ENCODE data around the gene NXPE2.
"Not testable (repeated sequence)": the region's sequence is repeated elsewhere in the genome, so short reads cannot be mapped to it uniquely, and the experiment has no call there.

The NXPE2 gene

GRCh38 chr11:114678125-114679036, at the start of gene NXPE2:
TSS of gene NXPE2 (plus strand) at chr11:114678527. CDS start at chr11:114678576, 49 bp downstream.
- peak; percentile 88 for DNase-seq (ENCODE audit: low spot score)

GRCh38 chr11:114631445-114631965, 46.8 kb upstream of the NXPE2 start:
- not testable (repeated sequence) for DNase-seq (ENCODE audit: low spot score)

DNA sequence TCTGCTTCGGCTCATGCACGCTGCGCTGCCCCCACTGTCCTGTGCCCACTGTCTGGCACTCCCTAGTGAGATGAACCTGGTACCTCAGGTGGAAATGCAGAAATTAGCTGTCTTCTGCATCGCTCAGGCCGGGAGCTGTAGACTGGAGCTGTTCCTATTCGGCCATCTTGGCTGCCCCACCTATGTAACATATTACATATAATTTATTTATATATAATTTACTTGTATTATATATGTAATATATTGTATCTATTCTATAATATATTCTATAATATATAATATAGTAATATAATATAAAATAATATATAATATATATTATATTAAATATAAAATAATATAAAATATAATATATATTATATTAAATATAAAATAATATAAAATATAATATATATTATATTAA, 38.9 kb upstream of the NXPE2 start:
- not testable (repeated sequence) for DNase-seq (ENCODE audit: low spot score)

DNA sequence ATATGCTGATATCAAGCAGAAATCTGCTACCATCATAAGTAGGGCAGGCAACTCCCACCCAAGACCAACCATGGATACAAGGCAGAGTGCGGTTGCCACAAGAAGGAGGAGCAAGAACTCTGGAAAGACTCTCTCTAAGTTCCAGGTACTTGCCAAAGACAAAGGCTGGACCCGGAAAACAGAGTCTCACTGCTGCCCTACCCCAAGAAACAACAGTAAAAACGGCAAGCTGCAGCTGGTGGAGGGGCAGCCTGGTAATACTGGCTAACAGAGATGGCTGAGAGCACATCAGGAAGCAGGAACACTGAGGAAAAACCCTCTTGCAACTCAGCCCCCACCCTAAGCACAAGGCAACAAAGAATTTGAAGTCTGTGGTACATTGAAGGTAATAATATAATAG, 27.7 kb upstream of the NXPE2 start:
- no peak for DNase-seq (ENCODE audit: low spot score)

- no peak for DNase-seq (ENCODE audit: low spot score)
Observed at GRCh38 chr11:114651145-114651718, 27.1 kb upstream of the NXPE2 start.

GRCh38 chr11:114653148-114653547, 25.2 kb upstream of the NXPE2 start:
- no peak for DNase-seq (ENCODE audit: low spot score)

GRCh38 chr11:114664641-114665040, 13.7 kb upstream of the NXPE2 start:
- DNase-seq (ENCODE audit: low spot score), result no peak

GRCh38 chr11:114666760-114667159, 11.6 kb upstream of the NXPE2 start:
- no peak for DNase-seq (ENCODE audit: low spot score)

- no peak for DNase-seq (ENCODE audit: low spot score)
Observed at GRCh38 chr11:114668109-114668508, 10.2 kb upstream of the NXPE2 start.

GRCh38 chr11:114673661-114674060, 4.7 kb upstream of the NXPE2 start:
- DNase-seq (ENCODE audit: low spot score), result no peak

DNA sequence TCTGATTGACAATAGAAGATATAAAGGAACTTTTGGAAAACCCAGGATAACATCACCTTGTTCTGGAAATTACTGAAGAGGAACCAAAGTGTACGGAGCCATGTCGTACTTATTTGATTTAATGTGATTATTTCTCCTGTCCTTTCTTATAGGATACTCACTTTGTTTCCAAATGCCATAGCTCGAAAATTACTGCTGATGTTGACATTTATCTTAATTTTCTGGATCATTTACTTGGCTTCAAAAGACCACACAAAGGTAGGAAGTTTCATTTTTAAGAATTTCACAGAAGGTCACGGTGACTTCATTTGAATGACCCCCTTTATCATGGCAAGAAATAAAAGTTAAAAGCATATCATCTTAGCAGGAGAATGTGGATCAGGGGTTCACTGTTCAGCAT, 1.2 kb downstream of the NXPE2 start:
- no peak for DNase-seq (ENCODE audit: low spot score)

GRCh38 chr11:114683007-114683406, 4.7 kb downstream of the NXPE2 start:
- DNase-seq (ENCODE audit: low spot score), result no peak

DNA sequence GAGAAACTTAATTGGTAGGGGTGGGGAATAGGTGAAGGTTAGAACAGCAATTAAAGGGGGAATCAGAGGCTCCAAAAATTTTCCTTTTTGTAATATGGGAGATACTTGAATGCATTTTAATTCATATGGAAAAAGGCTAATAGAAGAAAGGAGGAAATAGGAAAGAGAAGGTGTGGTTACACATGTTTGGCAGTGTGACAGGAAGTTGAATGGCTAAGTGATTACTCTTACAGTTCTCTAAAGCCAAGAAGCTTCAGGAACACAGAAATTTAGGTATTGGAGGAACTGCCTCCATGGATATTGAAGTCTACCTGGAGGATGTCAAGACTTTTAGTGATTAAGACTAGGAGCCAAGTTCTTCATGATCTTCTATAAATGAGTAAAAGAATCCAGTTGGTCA, 6.3 kb downstream of the NXPE2 start:
- peak; percentile 9 for DNase-seq (ENCODE audit: low spot score)

DNA sequence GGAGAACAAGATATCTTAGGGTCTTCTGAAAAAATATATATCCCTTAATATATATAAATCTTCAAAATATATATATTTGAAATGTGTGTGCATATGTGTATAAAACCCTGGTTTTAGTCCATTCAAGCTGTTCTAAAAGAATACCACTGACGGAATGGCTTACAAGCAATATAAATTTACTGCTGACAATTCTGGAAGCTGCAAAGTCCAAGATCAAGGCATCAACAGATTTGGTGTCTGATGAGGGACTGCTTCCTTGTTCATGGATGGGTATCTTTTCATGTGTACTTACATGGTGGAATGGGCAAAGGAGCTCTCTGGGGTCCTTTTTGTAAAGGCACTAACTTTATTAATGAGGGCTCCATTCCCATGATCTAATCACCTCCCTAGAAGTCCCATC, 6.8 kb downstream of the NXPE2 start:
- DNase-seq (ENCODE audit: low spot score), result no peak

DNA sequence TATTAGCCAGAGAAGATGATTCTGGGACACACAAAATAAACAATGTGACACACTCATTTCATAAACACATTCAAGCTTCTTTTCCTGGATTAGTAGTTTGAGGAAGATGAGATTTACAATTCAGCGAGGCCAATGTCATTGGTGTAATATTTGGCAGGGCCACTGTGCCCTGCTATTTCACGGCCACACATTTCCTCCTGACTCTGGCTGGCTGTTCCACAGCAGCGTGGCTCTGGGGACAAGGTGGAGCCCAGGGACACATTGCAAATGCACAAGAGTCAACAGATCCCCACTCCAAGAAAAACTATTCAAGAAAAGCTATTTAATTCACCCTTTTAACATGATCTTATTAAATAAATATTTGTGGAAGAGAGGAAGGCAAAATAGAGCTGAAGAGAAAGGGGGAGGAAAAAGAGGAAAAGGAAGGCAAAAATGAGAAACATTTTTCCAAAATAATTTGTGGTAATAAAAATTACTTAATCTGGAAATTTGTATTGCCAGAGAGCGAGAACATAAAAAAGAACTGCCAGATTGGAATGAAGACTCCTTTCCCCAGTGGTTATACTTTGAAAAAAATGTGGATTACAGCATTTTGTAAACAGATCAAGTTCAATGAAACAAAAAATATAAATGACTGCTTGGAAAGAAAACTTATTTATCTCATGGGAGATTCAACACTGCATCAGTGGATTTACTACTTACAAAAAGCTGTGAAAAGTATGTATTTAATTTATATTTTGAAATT, 27.1 kb downstream of the NXPE2 start:
- DNase-seq (ENCODE audit: low spot score), result no peak

DNA sequence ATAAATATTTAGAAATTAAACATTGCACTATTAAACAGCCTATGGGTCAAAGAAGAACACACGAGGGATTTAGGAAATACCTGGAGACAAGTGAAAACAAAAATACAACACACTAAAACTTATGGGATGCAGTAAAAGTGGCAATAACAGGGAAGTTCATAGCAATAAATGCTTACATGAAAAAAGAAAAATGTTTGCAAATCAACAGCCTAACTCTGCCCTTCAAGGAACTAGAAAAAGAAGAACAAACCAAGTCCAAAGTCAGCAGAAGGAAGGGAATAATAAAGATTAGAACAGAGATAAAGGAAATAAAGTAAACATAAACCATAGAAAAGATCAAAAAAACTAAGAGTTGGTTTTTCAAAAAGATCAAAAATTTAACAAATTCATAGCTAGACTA, 31.6 kb downstream of the NXPE2 start:
- DNase-seq (ENCODE audit: low spot score), result no peak

DNA sequence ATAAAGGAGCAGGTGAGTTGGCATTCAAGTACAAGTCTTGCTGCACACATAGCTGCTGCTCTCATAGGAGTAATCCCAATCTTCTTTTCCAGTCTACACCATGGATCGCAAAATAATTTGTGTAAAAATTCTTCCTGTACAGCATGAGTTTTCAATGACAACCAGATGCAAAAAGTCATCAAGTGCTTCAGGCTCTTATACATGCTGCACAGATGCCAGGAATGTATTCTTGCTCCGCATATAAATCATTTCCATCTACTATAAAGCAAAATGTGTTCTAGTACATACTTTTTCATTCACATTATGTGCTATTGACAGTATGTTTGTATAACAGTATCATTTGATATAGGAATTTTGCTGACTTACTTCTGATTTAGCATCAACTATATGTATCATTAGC, 35.4 kb downstream of the NXPE2 start:
- DNase-seq (ENCODE audit: low spot score), result no peak

DNA sequence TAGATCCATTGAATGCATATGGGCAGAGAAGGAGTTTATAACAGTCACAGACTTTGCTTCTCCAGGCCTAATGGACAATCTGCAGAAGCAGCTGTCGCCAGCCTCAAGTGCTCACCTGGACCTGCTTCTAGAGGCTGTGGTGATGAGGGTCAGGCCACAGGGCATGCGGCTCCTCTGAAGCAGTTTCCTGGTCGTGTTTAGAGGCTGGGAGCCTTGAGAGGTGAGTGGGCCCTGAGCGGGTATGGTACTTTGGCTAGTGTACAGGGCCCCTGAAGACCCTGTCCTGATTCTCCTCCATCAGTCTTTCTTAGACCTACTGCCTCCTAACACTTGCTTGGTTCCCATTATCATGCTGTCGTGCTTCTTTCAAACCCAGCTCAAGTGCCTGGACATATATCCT, 41.2 kb downstream of the NXPE2 start:
- DNase-seq (ENCODE audit: low spot score), result no peak

GRCh38 chr11:114724916-114725524, 46.7 kb downstream of the NXPE2 start:
- no peak for DNase-seq (ENCODE audit: low spot score)

DNA sequence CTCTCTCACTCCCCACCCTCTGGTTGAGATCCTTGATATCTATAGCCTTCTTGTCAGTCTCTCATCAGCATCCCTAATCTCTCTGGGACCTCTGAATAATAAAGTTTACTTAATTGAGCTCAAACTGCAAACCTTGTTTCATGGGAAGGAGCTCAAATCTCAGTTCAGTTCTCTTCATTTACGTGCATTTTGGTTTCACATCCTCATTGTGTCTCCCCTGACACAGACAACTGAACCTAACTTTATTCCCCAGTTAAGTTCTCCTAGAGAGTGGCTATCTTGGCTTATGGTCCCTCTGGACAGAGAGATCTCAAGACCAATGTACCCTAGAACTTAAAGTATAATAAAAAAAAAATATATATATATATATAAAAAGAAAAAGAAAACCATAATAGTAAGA, 47.3 kb downstream of the NXPE2 start:
- no peak for DNase-seq (ENCODE audit: low spot score)

DNA sequence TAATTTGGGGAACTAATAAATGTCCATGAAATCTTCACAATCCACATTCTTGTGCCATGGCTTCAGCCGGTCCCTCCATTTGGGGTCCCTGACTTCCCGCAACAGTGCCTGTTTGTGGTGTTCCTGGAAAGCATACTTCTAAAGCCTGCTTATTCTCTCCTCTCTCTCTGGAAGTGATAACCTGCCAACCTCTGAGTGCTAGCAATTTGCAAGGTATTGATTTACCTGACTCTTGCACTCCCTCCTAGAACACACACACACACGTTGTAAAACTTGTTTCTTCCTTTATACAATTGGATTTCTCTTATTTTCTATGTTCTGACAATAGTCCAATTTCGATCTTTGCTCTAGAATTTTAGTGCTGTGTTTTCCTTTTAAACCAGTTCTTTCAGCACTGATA, 58.5 kb downstream of the NXPE2 start:
- no peak for DNase-seq (ENCODE audit: low spot score)

DNA sequence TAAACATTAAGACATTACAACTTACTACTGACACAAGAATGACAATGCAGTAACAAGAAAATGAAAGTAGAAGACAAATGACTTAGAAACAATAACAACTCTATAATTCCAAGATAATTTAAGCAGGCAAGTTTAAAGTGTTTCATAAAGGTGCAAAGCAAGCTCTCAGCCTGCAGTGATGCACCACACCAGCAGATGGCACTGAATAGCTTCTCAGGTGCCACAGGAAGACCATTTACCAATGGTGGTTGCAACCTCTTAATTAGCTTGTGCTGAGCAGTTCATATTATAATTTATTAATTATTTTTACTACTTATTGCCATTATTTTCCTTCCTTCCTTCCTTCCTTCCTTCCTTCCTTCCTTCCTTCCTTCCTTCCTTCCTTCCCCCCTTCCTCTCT, 60.6 kb downstream of the NXPE2 start:
- peak; percentile 57 for DNase-seq (ENCODE audit: low spot score)

Measured in LoVo (cell line).